ENCODE measurements around the gene OPCML.

OPCML gene

GRCh38 chr11:133072858-133073582 lies 459.3 kb downstream of the OPCML start:
- H3K4me3 ChIP-seq (ENCODE audit: low read length): no peak overlapping the region
- no peaks in the 10 kb centered on the region for H3K27me3 ChIP-seq (ENCODE audit: insufficient read depth, low read length)
- H2AFZ ChIP-seq (ENCODE audit: low read depth, low read length): no peak overlapping the region

GRCh38 chr11:133072378-133072777 lies 459.9 kb downstream of the OPCML start:
- Histone ChIP-seq H3K27me3 (ENCODE audit: insufficient read depth, low read length) (no peaks in the 10 kb centered on the region), H2AFZ (ENCODE audit: low read depth, low read length) (no peak overlapping the region), H3K9me3 (ENCODE audit: low read length) (no peaks in the 10 kb centered on the region), H3K4me3 (ENCODE audit: low read length) (no peak overlapping the region), H3K4me1 (ENCODE audit: insufficient read depth, low read length) (peaks cover 6% of the 10 kb centered on the region), H3K36me3 (ENCODE audit: insufficient read depth, low read length) (no peaks in the 10 kb centered on the region)

More at GRCh38 chr11:133072858-133073582, 459.3 kb downstream of the OPCML start:
- Histone ChIP-seq H3K9me3 (ENCODE audit: low read length) (no peaks in the 10 kb centered on the region), H3K4me1 (ENCODE audit: insufficient read depth, low read length) (peaks cover 6% of the 10 kb centered on the region), H3K36me3 (ENCODE audit: insufficient read depth, low read length) (no peaks in the 10 kb centered on the region)

GRCh38 chr11:133070791-133071190 lies 461.5 kb downstream of the OPCML start:
- Histone ChIP-seq H3K4me3 (ENCODE audit: low read length) (no peak overlapping the region), H3K4me1 (ENCODE audit: insufficient read depth, low read length) (peaks cover 6% of the 10 kb centered on the region), H3K27me3 (ENCODE audit: insufficient read depth, low read length) (no peaks in the 10 kb centered on the region), H2AFZ (ENCODE audit: low read depth, low read length) (no peak overlapping the region), H3K36me3 (ENCODE audit: insufficient read depth, low read length) (no peaks in the 10 kb centered on the region), H3K9me3 (ENCODE audit: low read length) (no peaks in the 10 kb centered on the region)

GRCh38 chr11:133070021-133070713 lies 462.1 kb downstream of the OPCML start:
- no peaks in the 10 kb centered on the region for H3K27me3 ChIP-seq (ENCODE audit: insufficient read depth, low read length)

GRCh38 chr11:133065847-133066485 lies 466.3 kb downstream of the OPCML start:
- Histone ChIP-seq H3K36me3 (ENCODE audit: insufficient read depth, low read length) (no peaks in the 10 kb centered on the region), H2AFZ (ENCODE audit: low read depth, low read length) (no peak overlapping the region), H3K9me3 (ENCODE audit: low read length) (no peaks in the 10 kb centered on the region), H3K4me1 (ENCODE audit: insufficient read depth, low read length) (peaks cover 9% of the 10 kb centered on the region), H3K4me3 (ENCODE audit: low read length) (no peak overlapping the region), H3K27me3 (ENCODE audit: insufficient read depth, low read length) (no peaks in the 10 kb centered on the region)

More at GRCh38 chr11:133070021-133070713, 462.1 kb downstream of the OPCML start:
- H3K9me3 ChIP-seq (ENCODE audit: low read length): no peaks in the 10 kb centered on the region
- H3K36me3 ChIP-seq (ENCODE audit: insufficient read depth, low read length): no peaks in the 10 kb centered on the region
- no peak overlapping the region for H3K4me3 ChIP-seq (ENCODE audit: low read length)
- peaks cover 6% of the 10 kb centered on the region for H3K4me1 ChIP-seq (ENCODE audit: insufficient read depth, low read length)
- H2AFZ ChIP-seq (ENCODE audit: low read depth, low read length): no peak overlapping the region

- Histone ChIP-seq H2AFZ (ENCODE audit: low read depth, low read length) (no peak overlapping the region), H3K36me3 (ENCODE audit: insufficient read depth, low read length) (no peaks in the 10 kb centered on the region), H3K9me3 (ENCODE audit: low read length) (no peaks in the 10 kb centered on the region), H3K4me1 (ENCODE audit: insufficient read depth, low read length) (peaks cover 6% of the 10 kb centered on the region), H3K4me3 (ENCODE audit: low read length) (no peak overlapping the region), H3K27me3 (ENCODE audit: insufficient read depth, low read length) (no peaks in the 10 kb centered on the region)
Observed at GRCh38 chr11:133064961-133065360, 467.3 kb downstream of the OPCML start.

- H3K4me1 ChIP-seq (ENCODE audit: insufficient read depth, low read length): peaks cover 3% of the 10 kb centered on the region
- no peaks in the 10 kb centered on the region for H3K27me3 ChIP-seq (ENCODE audit: insufficient read depth, low read length)
- H2AFZ ChIP-seq (ENCODE audit: low read depth, low read length): no peak overlapping the region
- H3K36me3 ChIP-seq (ENCODE audit: insufficient read depth, low read length): no peaks in the 10 kb centered on the region
- H3K4me3 ChIP-seq (ENCODE audit: low read length): peak overlapping the region; percentile 21
- H3K9me3 ChIP-seq (ENCODE audit: low read length): no peaks in the 10 kb centered on the region
Observed at GRCh38 chr11:133064152-133064877, 468.0 kb downstream of the OPCML start.

- Histone ChIP-seq H3K27me3 (ENCODE audit: insufficient read depth, low read length) (no peaks in the 10 kb centered on the region), H2AFZ (ENCODE audit: low read depth, low read length) (no peak overlapping the region), H3K36me3 (ENCODE audit: insufficient read depth, low read length) (no peaks in the 10 kb centered on the region), H3K9me3 (ENCODE audit: low read length) (no peaks in the 10 kb centered on the region), H3K4me3 (ENCODE audit: low read length) (no peak overlapping the region), H3K4me1 (ENCODE audit: insufficient read depth, low read length) (no peaks in the 10 kb centered on the region)
Observed at GRCh38 chr11:133058501-133058900, 473.8 kb downstream of the OPCML start.

GRCh38 chr11:133053124-133053776 lies 479.1 kb downstream of the OPCML start:
- Histone ChIP-seq H3K9me3 (ENCODE audit: low read length) (no peaks in the 10 kb centered on the region), H3K27me3 (ENCODE audit: insufficient read depth, low read length) (no peaks in the 10 kb centered on the region), H2AFZ (ENCODE audit: low read depth, low read length) (no peak overlapping the region), H3K4me1 (ENCODE audit: insufficient read depth, low read length) (no peaks in the 10 kb centered on the region), H3K4me3 (ENCODE audit: low read length) (no peak overlapping the region), H3K36me3 (ENCODE audit: insufficient read depth, low read length) (no peaks in the 10 kb centered on the region)

GRCh38 chr11:133052537-133052936 lies 479.8 kb downstream of the OPCML start:
- Histone ChIP-seq H3K4me3 (ENCODE audit: low read length) (no peak overlapping the region), H3K9me3 (ENCODE audit: low read length) (no peaks in the 10 kb centered on the region), H3K4me1 (ENCODE audit: insufficient read depth, low read length) (no peaks in the 10 kb centered on the region), H2AFZ (ENCODE audit: low read depth, low read length) (no peak overlapping the region), H3K36me3 (ENCODE audit: insufficient read depth, low read length) (no peaks in the 10 kb centered on the region), H3K27me3 (ENCODE audit: insufficient read depth, low read length) (peaks cover 4% of the 10 kb centered on the region)

- H3K9me3 ChIP-seq (ENCODE audit: low read length): no peaks in the 10 kb centered on the region
Observed at GRCh38 chr11:133049244-133050019, 482.9 kb downstream of the OPCML start.

GRCh38 chr11:133048270-133048669 lies 484.0 kb downstream of the OPCML start:
- Histone ChIP-seq H3K9me3 (ENCODE audit: low read length) (no peaks in the 10 kb centered on the region), H3K36me3 (ENCODE audit: insufficient read depth, low read length) (no peaks in the 10 kb centered on the region), H3K4me3 (ENCODE audit: low read length) (no peak overlapping the region), H3K4me1 (ENCODE audit: insufficient read depth, low read length) (no peaks in the 10 kb centered on the region), H3K27me3 (ENCODE audit: insufficient read depth, low read length) (peaks cover 7% of the 10 kb centered on the region), H2AFZ (ENCODE audit: low read depth, low read length) (no peak overlapping the region)

More at GRCh38 chr11:133049244-133050019, 482.9 kb downstream of the OPCML start:
- Histone ChIP-seq H3K27me3 (ENCODE audit: insufficient read depth, low read length) (peaks cover 7% of the 10 kb centered on the region), H3K36me3 (ENCODE audit: insufficient read depth, low read length) (no peaks in the 10 kb centered on the region), H3K4me1 (ENCODE audit: insufficient read depth, low read length) (no peaks in the 10 kb centered on the region), H3K4me3 (ENCODE audit: low read length) (no peak overlapping the region), H2AFZ (ENCODE audit: low read depth, low read length) (no peak overlapping the region)

Data from neuron (in vitro differentiated cells).